ENCODE data around the gene COG4.
"Not testable (repeated sequence)": the region's sequence is repeated elsewhere in the genome, so short reads cannot be mapped to it uniquely, and the experiment has no call there.

Gene COG4

DNA sequence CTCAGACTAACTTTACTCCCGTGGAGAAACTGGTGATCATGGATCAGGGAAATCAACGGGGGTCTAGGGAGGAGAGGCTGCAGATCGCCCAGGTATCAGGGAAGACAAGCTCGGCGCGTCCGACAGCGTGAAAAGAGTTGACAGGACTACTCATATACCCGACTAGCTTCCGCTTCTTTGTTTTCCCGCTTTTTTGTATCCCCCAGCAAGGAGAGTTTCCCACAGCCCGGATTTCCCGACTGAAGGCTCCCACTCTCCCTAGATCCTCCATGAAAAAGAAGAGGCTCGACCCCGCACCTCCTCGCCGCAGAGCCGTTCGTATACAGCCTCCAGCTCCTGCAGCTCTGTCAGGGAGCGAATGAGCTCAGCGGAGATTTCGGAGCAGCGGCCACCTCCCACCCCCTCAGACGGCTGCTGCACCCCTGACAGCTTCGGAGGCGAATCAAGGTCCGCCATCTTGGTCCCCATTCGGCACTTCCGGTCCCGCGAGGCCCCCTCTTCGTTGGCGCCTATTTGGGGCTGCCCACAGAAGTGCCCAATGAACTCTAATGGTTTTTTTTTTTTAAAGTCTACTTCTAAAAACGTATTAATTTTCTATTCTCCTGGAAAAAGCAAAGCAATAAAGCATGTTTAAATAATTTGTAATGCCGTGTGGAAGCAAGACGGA, at the start of gene COG4:
TSS of gene COG4 (minus strand) at position 479 of the 667 bp plus-strand sequence. CDS start at position 468, 11 bp downstream.
- peak; percentile 77 for DNase-seq (ENCODE audit: low spot score)

DNA sequence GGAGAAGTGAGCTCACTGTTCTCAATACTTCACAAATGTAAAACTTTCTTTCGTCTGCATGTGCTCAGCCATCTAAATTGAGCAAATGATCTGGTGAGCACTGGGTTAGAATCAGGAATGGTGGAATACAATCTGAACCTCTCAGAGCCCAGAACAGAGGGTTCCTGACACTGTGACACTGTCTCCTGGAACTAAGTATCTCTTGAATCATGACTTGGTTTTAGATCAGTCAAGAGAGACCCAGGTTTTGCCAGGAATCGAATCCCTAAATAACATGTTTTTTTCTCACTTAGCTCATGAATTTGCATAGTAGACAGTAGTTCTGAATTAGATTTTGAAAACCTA, 49.5 kb upstream of the COG4 start:
- no peak for DNase-seq (ENCODE audit: low spot score)

DNA sequence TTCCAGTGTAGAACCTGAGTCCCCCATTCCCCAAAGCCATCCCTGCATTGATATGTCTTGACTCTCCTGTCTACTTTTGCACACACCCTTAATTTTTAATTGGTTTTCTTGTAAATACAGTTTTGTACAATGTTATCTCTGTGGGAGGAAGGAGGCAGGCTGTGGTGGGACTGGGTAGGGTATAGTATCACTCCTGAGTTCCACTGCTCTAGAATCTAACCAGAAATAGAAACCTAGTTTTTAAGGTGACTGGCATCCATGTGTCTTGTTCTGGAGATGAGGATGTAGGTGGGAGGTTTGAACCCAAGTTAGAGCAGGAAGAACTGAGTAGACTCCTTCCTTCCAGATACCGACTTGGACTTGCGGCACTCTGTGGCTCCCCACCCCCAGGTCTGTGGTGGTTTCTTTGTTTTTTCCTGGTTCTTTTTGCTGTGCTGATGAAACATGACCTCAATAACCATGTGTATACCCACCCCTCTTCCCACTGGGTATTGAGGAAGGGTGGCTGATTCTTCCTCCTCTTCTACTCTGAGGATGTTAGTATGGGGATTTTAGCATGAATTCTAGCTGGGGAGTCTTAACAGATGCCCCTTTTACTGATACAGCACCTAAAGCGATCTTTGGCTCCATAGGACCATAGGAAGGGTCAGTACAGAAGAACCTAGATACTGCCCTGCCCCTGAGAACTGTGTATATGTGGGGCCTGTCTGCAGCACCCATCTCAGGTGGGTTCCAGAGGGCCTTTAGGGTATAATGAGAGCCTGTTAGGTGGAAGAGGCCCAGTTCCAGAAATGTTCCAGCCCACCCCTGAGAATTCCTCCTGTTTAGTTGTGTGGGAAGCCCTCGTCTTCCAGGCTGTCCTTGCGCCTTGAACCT, 48.9 kb upstream of the COG4 start:
- no peak for DNase-seq (ENCODE audit: low spot score)

GRCh38 chr16:70571623-70572022, 48.3 kb upstream of the COG4 start:
- DNase-seq (ENCODE audit: low spot score): no peak

GRCh38 chr16:70570967-70571570, 47.7 kb upstream of the COG4 start:
- DNase-seq (ENCODE audit: low spot score): no peak

DNA sequence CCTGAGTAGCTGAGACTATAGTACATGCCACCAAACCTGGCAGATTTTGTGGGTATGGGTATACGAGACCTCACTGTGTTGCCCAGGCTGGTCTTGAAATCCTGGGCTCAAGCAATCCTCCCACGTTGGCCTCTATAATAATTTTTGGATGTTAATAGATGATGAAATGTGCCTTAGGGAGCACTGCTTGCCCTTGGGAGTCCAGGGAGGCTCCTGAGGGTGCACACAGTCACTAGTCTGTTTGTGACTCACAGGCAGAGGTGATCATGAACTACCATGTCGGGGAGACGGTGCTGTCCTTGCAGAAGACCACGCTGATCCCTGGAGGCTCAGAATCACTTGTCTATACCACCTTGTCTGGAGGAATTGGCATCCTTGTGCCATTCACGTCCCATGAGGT, 46.4 kb upstream of the COG4 start:
- DNase-seq (ENCODE audit: low spot score): no peak

GRCh38 chr16:70568601-70569237, 45.4 kb upstream of the COG4 start:
- no peak for DNase-seq (ENCODE audit: low spot score)

DNA sequence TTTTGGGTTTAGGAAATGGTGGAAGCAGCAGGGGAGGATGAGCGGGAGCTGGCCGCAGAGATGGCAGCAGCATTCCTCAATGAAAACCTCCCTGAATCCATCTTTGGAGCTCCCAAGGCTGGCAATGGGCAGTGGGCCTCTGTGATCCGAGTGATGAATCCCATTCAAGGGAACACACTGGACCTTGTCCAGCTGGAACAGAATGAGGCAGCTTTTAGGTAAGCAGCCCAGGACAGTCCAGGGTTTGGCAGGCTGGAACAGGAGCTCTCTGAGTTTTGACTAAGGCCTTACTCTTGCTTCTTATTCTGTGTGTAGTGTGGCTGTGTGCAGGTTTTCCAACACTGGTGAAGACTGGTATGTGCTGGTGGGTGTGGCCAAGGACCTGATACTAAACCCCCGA, 41.7 kb upstream of the COG4 start:
- DNase-seq (ENCODE audit: low spot score): no peak

DNA sequence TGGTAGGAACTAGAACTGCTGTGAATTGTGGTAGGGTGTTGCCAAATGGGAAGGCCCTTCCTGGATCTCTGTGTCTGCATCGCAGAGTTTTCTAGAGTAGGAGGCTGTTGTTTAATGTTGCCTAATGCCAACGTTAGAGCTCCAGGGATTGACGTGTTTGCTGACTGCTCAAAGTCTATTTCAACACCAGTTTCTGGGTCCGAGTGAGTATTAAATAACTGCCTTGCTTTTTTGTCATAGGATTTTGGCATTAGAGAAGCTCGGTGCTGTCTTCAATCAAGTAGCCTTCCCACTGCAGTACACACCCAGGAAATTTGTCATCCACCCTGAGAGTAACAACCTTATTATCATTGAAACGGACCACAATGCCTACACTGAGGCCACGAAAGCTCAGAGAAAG, 40.3 kb upstream of the COG4 start:
- no peak for DNase-seq (ENCODE audit: low spot score)

GRCh38 chr16:70561623-70562022, 38.3 kb upstream of the COG4 start:
- no peak for DNase-seq (ENCODE audit: low spot score)

DNA sequence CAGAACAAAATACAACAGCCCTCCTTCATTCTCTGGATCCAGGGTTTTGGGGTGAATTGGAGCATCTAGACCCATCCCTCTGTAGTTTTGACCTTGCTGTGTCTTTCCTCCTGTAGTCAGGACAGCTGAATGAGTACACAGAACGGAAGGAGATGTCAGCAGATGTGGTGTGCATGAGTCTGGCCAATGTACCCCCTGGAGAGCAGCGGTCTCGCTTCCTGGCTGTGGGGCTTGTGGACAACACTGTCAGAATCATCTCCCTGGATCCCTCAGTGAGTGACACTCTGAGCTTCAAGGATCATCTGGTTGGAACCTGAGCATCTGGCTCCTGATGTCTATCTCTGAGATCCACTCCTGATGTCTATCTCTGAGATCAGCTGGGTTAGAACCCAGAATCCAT, 32.7 kb upstream of the COG4 start:
- DNase-seq (ENCODE audit: low spot score): no peak

GRCh38 chr16:70553645-70554044, 30.3 kb upstream of the COG4 start:
- no peak for DNase-seq (ENCODE audit: low spot score)

DNA sequence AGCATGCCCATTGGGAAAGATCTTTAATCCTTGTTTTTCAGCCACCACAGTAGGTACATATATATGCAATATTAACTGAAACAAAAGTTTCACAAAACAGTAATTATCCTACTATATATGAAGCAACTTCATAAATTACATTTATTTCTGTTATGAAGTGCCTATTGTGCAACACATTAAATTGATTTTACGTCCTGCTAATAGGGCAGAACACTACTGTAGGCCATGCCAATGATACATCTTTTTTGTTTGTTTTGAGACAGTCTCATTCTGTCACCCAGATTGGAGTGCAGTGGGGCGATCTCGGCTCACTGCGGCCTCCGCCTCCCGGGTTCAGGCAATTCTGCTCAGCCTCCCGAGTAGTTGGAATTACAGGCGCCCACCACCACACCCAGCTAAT, 29.3 kb upstream of the COG4 start:
- no peak for DNase-seq (ENCODE audit: low spot score)

DNA sequence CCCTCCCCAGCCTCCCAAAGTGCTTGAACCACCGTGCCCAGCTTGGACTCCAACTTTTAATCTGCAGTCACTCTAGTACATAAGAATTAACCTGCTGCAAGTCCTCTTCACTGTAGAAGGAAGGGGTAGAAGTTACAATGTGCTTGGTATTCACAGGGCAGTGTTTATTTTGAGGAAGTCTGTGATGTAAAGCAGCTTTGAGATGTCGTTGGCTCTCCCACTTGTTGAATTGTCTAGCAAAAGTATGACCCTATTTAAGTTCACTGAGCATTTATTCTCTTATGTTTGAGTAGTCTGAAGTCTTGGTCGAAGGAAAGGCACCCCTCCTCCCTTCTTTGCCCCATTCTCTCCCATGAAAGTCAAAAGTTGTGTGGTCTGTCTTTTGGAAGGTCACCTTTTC, 28.4 kb upstream of the COG4 start:
- no peak for DNase-seq (ENCODE audit: low spot score)

- no peak for DNase-seq (ENCODE audit: low spot score)
Observed at GRCh38 chr16:70550082-70550481, 26.7 kb upstream of the COG4 start.

DNA sequence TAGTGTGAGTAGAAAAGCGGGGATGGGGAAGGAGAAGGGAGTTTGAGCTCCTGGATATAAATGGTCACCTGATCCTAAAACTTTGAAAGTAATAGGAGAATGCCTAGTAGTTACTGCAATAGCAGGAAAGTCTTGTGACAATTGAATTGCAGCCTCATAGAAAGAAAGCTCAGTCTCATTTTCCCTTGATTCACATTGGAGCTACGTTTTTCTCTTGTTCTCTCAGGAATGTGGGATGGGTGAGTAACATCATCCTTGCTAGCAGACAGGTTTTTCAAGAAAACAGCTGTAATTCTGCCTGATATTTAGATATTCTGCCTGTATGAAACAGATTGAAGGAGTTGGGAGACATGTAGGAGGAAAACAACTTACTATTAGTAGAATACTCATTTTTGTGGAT, 25.6 kb upstream of the COG4 start:
- DNase-seq (ENCODE audit: low spot score): no peak

GRCh38 chr16:70544548-70544947, 21.2 kb upstream of the COG4 start:
- no peak for DNase-seq (ENCODE audit: low spot score)

DNA sequence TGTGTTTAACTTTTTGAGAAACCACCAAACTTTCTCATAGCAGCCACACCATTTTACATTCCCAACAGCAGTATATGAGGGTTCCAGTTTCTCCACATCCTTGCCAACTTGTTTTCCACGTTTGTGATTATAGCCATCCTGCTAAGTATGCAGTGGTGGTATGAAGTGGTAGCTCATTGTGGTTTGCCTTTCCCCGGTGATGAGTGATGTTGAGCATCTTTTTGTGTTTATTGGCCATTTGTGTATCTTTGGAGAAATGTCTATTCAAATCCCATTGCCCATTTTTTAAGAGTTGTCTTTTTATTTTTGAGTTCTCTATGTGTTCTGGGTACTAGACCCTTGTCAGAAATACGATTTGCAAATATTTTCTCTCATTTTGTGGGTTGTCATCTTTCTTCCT, 17.6 kb upstream of the COG4 start:
- DNase-seq (ENCODE audit: low spot score): no peak

DNA sequence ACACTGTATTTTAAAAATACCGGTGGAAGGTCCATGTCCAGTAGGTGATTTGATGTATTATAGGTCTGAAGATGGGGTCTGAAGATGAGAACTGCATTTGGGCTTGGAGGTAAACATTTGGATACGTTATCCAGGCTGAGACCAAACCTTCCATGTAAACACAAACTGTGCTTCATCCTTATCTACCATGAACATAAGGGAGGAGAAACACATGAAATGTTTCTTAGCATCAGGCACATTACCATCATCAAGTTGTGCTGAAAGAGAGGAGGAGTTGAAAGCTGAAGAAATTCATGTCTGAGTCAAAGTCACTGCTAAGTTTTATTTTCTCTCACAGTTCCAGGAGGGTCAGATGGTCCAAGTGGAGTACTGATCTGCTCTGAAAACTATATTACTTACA, 11.6 kb upstream of the COG4 start:
- no peak for DNase-seq (ENCODE audit: low spot score)

GRCh38 chr16:70529954-70530353, 6.6 kb upstream of the COG4 start:
- DNase-seq (ENCODE audit: low spot score): not testable (repeated sequence)

DNA sequence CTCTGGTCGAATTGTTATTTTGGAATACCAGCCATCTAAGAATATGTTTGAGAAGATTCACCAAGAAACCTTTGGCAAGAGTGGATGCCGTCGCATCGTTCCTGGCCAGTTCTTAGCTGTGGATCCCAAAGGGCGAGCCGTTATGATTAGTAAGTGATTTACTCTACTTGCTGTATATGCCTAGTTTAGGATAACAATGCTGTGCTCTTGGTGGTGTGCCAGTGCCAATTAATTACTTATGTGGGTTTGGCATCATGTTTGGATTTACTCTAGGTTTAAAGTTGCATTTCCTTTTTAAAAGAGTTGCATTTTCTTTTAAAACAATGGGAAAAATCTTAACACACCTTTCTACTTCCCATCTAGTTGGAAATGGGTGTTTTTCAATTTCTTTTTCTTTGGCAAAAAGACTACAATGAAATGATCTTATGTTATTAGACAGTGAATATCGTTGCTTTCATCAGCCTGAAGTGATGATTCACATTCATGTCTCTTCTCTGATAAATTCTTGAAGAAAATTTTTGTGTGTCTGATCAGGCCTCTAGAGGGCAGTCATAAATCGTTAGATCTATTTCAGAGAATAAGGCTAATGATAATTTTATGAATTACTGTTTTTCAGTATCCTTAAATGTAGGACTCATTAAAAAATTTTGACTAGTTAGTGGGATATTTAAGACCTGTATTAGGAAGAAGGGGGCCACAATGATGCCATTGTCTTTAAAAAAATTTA, 5.9 kb upstream of the COG4 start:
- DNase-seq (ENCODE audit: low spot score): peak; percentile 22
